ENCODE data around the gene SERPINF2. TPM values are rescaled to one million over a fixed set of nuclear protein-coding genes. Genes with fewer than 3 reads are reported as not detected.

SERPINF2 gene
- total RNA-seq, 1 donor from 2014 or later = 0.33 TPM

- TF ChIP-seq CTCF (IDR thresholded peaks at IDR 0.05; ENCODE audit: borderline replicate concordance) = no peak
- H3K4me3 ChIP-seq = no peak overlapping the region
- H3K27ac ChIP-seq (replicated peaks) = no peak overlapping the region
- H3K4me1 ChIP-seq = peaks cover 31% of the 10 kb centered on the region
- DNase-seq = no peak
- H3K36me3 ChIP-seq = peaks cover 35% of the 10 kb centered on the region
- intact Hi-C loops (cut with micrococcal nuclease) = no loop called here
- no peaks in the 10 kb centered on the region for H3K9me3 ChIP-seq (replicated peaks)
- no peaks in the 10 kb centered on the region for H3K27me3 ChIP-seq (ENCODE audit: low read depth)
Observed at GRCh38 chr17:1776328-1776727, 33.7 kb downstream of the SERPINF2 start.

- TF ChIP-seq CTCF (IDR thresholded peaks at IDR 0.05; ENCODE audit: borderline replicate concordance) = no peak
- intact Hi-C loops (cut with micrococcal nuclease) = no loop called here
- H3K9me3 ChIP-seq (replicated peaks) = no peaks in the 10 kb centered on the region
- H3K4me1 ChIP-seq = peaks cover 36% of the 10 kb centered on the region
- no peak overlapping the region for H3K27ac ChIP-seq (replicated peaks)
- no peak overlapping the region for H3K4me3 ChIP-seq
- DNase-seq = no peak
- H3K27me3 ChIP-seq (ENCODE audit: low read depth) = no peaks in the 10 kb centered on the region
- peaks cover 40% of the 10 kb centered on the region for H3K36me3 ChIP-seq
Observed at GRCh38 chr17:1776857-1777256, 34.2 kb downstream of the SERPINF2 start.

- no peak overlapping the region for H3K4me3 ChIP-seq
- no peaks in the 10 kb centered on the region for H3K9me3 ChIP-seq (replicated peaks)
- no peaks in the 10 kb centered on the region for H3K27me3 ChIP-seq (ENCODE audit: low read depth)
- TF ChIP-seq CTCF (IDR thresholded peaks at IDR 0.05; ENCODE audit: borderline replicate concordance) = no peak
- intact Hi-C loops (cut with micrococcal nuclease) = loop anchor here (5.0 kb wide), 1 partner anchor 57 kb away; the partner anchor contains the start of gene WDR81
- peak; percentile 81 for DNase-seq
- H3K36me3 ChIP-seq = peaks cover 41% of the 10 kb centered on the region
- peak overlapping the region; percentile 92 for H3K27ac ChIP-seq (replicated peaks)
- H3K4me1 ChIP-seq = peaks cover 43% of the 10 kb centered on the region
Observed at GRCh38 chr17:1779571-1780131, 37.0 kb downstream of the SERPINF2 start.

GRCh38 chr17:1782171-1782567, 39.5 kb downstream of the SERPINF2 start:
- H3K27ac ChIP-seq (replicated peaks) = peak overlapping the region; percentile 92
- no peak for TF ChIP-seq CTCF (IDR thresholded peaks at IDR 0.05; ENCODE audit: borderline replicate concordance)
- DNase-seq = no peak
- H3K4me1 ChIP-seq = peaks cover 63% of the 10 kb centered on the region
- H3K9me3 ChIP-seq (replicated peaks) = no peaks in the 10 kb centered on the region
- intact Hi-C loops (cut with micrococcal nuclease) = loop anchor here (5.0 kb wide), 1 partner anchor 60 kb away; the partner anchor contains the start of gene WDR81
- peaks cover 33% of the 10 kb centered on the region for H3K36me3 ChIP-seq
- peak overlapping the region; percentile 43 for H3K4me3 ChIP-seq
- H3K27me3 ChIP-seq (ENCODE audit: low read depth) = no peaks in the 10 kb centered on the region

- intact Hi-C loops (cut with micrococcal nuclease) = loop anchor here (5.0 kb wide), 1 partner anchor 61 kb away; the partner anchor contains the start of gene WDR81
- Histone ChIP-seq H3K36me3 (peaks cover 23% of the 10 kb centered on the region), H3K4me3 (peak overlapping the region; percentile 43), H3K4me1 (peaks cover 72% of the 10 kb centered on the region), H3K27ac (replicated peaks) (peak overlapping the region; percentile 92), H3K27me3 (ENCODE audit: low read depth) (no peaks in the 10 kb centered on the region), H3K9me3 (replicated peaks) (no peaks in the 10 kb centered on the region)
- no peak for TF ChIP-seq CTCF (IDR thresholded peaks at IDR 0.05; ENCODE audit: borderline replicate concordance)
- DNase-seq = no peak
Observed at GRCh38 chr17:1783271-1783670, 40.6 kb downstream of the SERPINF2 start.
